ENCODE measurements around the gene CD276.
"Not testable (repeated sequence)": the region's sequence is repeated elsewhere in the genome, so short reads cannot be mapped to it uniquely, and the experiment has no call there.

The CD276 gene

DNA sequence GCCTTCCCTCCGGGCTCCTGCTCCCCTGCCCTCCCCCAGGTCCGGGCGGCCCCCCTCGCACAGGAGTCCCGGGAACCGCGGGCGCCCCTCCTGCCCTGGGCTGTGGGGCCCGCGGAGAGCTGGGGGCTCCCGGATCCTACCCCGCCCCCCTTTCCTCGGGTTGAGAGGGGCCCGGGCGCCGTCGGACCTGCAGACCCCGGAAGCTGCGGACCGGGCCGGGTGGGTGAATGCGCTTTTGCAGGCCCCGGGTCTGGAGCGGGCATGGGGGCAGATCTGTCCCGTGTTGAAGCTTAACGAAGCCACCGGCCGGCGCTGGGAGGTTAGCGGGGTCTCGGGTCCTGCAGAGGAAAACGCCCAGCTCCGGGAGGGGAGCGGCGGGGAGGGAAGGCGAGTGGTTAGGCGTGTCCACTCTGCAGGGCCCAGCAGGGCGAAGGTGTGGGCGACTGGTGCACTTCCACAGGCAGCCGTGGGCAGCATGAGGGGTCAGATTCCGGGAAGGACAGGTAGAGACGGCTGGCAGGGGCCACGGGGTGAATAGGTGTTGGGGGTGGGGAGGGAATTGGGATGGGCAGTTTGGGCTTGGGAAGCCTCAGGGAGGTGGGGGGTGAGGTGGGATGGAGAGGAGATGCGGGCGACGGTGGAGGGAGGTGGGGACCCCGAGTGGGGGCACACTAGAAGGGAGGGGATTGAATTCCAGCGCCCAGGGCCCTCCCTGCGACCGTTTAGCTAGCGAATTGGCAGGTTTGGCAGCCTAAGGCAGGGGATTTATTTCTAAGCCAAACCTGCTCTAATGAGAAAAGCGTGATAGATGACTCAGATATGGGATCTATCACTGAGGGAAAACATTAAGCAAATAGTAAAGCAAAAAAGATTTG, 635 bp downstream of the CD276 start:
- no peak for DNase-seq (ENCODE audit: low read depth in 2 of 3, low spot score in 2 of 3)

DNA sequence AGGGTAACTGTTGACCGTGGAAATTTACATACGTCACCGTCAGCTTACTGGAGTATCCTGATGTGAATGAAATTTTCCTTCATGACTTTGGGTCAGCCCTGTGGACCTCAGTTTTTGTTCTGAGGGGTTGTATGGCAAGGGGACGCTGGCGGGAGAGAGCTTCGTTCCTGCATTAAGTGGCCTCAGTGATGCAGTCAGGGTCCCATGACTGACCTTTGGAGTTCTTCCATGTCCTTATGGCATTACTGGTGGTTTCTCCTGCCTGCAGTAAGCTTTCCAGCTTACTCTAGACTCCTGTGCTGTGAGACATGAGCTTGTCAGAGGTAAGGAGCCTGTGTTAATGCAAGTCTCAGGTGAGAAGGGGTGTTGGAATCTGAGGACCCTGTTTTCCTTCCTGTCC, 1.8 kb downstream of the CD276 start:
- DNase-seq (ENCODE audit: low read depth in 2 of 3, low spot score in 2 of 3) = no peak

DNA sequence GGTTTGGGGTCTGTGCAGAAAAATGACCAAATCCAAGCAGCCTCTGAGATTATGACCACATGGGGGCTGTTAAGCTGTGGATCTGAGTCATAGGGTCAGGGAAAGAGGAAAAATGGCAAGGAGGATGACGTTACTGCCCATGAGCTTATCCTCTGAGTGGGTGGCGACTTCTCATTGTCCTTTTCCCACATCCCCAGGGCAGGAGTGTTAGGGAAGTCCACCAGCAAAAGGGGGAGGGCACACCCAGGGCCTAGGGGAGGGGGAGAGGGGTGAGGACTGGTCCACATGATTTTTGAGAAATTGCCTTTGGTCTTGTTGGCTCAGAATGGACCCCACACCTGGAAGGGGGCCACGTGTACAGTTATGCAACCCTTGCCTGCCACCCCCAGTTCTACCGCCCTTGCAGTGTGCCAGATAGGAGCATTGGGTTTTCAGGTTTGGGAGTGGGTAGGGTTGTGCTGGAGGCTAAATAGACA, 2.6 kb downstream of the CD276 start:
- DNase-seq (ENCODE audit: low read depth in 2 of 3, low spot score in 2 of 3) = no peak

DNA sequence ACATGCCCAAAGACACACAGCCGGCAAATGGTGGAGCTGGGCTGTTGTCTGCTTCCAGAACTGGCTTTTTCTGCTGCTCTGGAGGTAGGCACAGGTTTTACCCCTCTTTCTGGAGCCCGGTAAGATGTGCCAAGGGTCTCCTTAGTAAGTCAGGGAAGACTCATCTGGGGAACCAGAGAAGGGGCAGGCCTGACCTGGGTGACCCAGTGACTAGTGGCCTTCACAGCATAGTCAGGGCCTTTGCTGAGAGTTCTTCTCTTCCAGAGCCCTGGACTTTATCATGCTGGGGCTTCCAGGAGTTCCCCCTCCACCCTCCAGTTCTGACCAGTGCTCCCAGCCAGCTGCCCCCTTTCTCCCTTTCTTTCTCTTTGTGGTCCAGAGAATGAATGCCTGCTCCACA, 3.2 kb downstream of the CD276 start:
- DNase-seq (ENCODE audit: low read depth in 2 of 3, low spot score in 2 of 3) = no peak

DNA sequence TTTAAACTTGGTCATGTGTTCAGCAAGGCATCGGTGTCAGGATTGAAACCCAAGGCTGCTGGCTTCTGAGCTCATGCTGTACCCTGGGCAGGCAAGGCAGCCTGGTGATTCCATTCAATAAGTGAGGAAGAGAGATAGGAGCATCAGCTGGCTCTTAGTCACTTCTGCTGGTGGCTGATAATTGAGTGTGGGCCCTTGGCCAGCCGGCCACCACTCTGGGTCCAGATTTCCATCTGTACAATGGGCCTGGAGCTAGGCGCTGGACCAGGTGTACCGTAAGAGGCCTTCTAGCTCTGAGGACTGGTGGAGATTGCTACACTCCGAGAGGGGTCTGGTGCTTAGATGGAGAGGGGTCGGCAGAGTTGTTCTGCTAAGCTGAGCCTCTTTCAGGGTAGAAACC, 4.3 kb downstream of the CD276 start:
- no peak for DNase-seq (ENCODE audit: low read depth in 2 of 3, low spot score in 2 of 3)

DNA sequence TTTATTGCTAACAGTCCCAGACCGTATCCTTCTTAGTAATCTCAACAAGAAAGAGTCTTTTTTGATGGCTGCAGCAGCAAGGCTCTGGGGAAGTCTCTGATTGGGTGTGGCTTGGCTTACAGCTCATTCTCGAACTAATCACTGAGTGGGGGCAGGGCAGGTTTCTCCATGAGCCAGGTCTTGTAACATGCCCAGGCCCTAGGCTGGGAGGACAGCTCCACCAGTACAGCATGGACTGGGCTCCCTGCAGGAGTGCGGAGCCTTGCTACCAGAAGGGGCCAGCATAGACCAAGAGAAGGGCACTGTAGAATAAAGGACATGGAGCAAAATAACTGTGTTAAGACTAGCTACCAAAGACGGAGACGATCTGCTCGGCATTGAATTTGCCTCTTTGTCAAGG, 7.2 kb downstream of the CD276 start:
- no peak for DNase-seq (ENCODE audit: low read depth in 2 of 3, low spot score in 2 of 3)

DNA sequence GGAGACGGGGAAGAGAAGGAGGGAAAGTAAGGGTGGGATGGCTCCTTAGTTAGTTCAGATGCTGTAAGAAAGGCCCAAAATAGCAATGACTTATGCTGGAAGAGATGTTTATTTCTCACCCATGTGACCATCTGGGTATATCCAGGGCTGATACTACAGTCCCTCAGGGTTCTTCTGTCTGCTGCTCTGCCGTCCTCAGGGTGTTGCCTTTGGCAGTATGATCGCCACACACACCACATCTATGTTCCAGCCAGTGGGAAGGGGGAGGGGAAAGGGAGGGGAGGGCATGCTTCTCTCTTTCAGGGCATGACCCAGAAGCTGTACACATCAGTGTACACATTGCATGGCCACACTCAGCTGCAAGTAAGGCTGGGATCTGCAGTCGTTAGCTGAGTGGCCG, 10.2 kb downstream of the CD276 start:
- no peak for DNase-seq (ENCODE audit: low read depth in 2 of 3, low spot score in 2 of 3)

DNA sequence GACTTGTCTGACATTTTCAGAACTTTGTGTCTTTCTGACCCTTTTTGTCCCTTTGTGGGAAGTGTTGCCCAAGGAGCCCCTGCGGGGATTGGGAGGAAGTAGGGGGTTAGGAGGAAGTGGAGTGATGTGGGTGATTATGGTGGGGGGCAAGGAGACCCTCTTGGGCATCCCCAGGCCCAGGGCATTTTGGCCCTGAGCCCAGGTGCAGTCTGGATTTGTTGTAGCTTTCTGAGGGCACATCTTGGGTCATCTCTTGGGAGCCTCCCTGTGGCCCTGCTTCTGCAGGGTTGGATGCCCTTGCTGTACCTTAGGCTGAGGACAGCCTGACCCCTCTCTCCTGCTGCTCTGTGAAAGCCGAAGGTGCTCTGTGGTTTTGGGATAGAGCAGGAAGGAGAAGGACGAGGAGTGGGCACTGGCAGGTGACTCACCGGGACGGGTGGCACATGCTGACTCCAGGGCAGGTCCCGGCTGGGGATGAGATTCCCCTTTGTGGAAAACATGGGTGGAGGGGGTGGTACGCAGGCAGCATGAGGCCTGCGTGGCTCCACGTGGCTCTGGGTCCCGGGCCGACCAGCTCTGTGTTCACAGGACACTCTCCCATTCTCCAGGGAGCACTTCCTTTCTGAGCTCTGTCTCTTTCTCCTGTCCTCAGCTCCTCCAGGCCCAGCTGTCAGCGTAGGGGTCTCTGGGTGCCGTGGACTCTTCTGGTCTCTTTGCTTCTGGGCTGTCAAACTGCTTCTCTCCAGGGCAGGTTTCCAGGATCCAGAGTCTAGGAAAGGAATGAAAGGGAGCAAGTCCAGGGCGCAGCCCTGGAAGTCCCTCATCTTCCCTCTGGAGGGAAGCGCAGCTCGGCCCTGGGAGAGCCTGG, 11.8 kb downstream of the CD276 start:
- no peak for DNase-seq (ENCODE audit: low read depth in 2 of 3, low spot score in 2 of 3)

DNA sequence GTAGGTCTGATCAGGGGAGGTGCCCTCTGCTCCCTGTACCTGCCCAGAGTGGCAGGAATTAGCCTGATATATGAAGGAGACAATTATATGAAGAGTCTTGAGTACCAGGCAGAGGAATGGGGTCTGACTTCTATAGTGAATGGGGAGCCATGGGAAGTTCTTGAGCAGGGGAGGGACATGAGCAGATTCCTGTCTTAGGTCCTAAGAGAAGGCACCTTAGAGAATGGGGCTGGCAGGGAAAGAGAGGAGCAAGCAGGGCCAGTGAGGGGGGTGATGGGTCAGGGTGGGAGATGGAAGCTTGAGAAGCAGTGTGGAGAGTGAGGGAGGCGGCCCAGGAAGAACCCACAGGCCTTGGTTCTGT, 12.4 kb downstream of the CD276 start:
- DNase-seq (ENCODE audit: low read depth in 2 of 3, low spot score in 2 of 3) = no peak

DNA sequence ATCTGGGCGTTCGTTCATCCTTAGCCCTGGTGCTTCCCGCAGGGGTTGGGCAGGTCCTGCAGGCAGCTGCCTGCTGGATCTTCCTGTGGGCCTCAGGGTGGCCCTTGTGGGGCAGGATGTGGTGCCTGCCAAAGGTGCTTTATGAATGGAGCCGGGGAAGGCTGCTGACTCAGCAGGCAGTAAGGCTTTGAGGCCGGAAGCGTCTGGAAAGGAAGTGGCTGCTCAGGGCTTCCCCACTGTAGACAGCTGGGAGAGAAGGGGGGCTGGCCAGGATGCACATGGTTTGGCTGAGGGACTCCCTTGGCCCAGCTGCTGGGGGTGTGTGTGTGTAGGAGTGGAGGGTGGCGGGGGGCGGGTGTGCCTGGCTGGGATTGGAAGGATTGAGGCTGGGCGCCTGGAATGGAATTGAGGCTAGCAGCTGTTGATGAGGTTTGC, 12.9 kb downstream of the CD276 start:
- DNase-seq (ENCODE audit: low read depth in 2 of 3, low spot score in 2 of 3) = peak; percentile 23 to 61 (median 50)

DNA sequence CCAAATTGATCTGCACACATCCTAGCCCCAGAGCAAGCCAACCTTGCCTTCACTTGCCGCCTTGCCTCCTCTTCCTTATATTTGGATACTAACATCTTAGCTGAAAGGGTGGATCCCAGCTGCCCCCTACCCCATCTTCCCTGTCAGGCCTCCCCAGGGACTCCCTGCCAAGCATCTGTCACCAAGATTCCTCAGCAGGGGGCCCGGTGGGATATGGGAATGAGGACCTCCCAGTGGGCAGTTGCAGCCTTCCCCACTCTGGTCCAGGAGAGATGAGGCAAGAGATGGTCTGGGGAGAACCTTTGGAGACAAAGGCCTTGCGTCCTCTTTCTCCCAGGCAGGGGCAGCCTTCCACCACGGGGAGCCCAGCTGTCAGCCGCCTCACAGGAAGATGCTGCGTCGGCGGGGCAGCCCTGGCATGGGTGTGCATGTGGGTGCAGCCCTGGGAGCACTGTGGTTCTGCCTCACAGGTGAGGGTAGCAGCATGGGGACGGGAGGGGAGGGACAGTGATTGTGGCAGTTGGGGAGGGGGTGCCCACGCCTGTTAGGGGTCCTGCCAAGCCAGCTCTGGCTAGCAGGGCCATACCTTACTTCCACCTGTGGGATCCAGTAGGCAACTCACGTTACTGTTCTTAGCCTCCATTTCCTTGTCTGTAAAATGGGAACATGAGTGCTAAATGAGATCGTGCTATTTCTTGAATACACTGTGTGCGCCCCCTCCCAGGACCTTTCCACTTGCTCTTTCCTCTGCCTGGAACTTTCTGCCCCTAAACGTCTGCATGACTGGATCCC, 15.3 kb downstream of the CD276 start:
- no peak for DNase-seq (ENCODE audit: low read depth in 2 of 3, low spot score in 2 of 3)

DNA sequence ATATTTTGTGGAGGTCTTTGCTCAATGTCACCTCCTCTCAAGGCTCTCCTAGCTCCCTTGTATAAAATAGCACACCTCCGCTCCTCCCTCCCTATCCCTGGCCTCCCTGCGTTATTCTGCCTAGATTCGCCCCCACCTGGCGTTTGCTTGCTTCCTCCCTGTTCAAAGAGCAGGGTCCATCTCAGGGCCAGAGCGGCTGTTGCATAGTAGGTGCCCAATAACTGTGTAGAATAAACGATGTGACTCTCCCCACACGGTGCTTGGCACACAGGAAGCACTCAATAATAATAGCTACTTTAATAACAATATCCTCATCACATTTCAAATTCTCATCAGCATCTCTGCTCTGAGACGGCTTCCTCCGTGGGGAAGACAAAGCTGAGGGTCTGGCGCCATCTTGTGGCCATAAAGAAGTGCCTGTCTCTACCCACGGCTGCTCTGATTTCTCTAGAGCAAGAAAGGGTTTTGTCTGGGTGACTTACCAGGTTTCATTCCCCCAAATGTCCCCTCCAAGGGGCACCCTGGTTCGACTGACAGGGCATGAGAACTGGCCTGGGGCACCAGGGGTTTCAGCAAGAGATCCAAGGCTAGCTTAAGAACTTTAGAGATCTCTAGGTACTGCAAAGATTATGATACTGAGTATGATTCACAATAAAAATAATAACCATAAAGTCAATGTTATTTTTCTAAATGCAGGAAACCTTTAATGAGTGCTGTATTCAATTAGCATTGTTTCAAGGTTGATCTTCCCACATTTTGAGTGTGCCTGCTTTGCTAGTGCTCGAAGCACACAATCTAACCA, 16.1 kb downstream of the CD276 start:
- peak; percentile 25 to 60 (median 37) for DNase-seq (ENCODE audit: low read depth in 2 of 3, low spot score in 2 of 3)

DNA sequence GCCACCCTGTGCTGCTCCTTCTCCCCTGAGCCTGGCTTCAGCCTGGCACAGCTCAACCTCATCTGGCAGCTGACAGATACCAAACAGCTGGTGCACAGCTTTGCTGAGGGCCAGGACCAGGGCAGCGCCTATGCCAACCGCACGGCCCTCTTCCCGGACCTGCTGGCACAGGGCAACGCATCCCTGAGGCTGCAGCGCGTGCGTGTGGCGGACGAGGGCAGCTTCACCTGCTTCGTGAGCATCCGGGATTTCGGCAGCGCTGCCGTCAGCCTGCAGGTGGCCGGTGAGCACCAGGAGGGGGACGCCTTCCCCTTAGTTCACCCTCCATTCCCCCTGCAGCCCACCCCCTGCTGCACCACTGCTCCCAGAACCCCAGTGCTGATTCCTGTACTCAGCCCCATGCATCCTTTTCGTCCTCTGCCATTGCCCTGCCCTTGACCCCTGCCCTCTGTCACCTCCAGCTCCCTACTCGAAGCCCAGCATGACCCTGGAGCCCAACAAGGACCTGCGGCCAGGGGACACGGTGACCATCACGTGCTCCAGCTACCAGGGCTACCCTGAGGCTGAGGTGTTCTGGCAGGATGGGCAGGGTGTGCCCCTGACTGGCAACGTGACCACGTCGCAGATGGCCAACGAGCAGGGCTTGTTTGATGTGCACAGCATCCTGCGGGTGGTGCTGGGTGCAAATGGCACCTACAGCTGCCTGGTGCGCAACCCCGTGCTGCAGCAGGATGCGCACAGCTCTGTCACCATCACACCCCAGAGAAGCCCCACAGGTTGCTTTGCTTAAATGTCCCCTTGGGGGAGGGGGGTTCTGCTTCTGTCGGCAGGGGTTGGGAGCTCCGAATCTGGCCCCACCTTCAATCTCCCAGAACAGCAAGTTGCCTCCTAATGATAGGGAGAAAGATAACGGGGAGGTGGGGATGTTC, 18.4 kb downstream of the CD276 start:
- DNase-seq (ENCODE audit: low read depth in 2 of 3, low spot score in 2 of 3) = not testable (repeated sequence)

DNA sequence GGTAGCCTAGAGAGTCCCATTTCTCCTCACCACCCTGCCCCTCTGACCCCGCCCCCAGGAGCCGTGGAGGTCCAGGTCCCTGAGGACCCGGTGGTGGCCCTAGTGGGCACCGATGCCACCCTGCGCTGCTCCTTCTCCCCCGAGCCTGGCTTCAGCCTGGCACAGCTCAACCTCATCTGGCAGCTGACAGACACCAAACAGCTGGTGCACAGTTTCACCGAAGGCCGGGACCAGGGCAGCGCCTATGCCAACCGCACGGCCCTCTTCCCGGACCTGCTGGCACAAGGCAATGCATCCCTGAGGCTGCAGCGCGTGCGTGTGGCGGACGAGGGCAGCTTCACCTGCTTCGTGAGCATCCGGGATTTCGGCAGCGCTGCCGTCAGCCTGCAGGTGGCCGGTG, 19.4 kb downstream of the CD276 start:
- not testable (repeated sequence) for DNase-seq (ENCODE audit: low read depth in 2 of 3, low spot score in 2 of 3)

DNA sequence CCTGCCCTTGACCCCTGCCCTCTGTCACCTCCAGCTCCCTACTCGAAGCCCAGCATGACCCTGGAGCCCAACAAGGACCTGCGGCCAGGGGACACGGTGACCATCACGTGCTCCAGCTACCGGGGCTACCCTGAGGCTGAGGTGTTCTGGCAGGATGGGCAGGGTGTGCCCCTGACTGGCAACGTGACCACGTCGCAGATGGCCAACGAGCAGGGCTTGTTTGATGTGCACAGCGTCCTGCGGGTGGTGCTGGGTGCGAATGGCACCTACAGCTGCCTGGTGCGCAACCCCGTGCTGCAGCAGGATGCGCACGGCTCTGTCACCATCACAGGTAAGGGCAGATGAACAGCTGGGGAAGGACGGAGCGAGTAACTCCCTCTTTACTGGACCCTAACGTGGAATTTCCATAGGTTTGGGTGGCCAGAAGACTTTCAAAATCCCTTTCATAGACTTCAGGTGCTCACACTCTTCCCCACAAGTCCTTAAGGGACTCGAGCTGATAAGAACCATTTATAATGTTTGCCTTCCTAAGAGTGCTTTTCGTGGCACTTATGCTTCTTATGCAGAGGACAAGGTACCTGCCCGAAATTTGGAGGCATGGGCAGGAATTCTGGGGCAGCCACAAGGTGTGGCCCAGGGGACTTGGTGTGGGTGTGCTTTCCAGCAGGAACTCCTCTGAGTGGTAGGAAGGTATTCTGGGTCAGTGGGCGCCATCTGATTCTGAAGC, 20.1 kb downstream of the CD276 start:
- not testable (repeated sequence) for DNase-seq (ENCODE audit: low read depth in 2 of 3, low spot score in 2 of 3)

DNA sequence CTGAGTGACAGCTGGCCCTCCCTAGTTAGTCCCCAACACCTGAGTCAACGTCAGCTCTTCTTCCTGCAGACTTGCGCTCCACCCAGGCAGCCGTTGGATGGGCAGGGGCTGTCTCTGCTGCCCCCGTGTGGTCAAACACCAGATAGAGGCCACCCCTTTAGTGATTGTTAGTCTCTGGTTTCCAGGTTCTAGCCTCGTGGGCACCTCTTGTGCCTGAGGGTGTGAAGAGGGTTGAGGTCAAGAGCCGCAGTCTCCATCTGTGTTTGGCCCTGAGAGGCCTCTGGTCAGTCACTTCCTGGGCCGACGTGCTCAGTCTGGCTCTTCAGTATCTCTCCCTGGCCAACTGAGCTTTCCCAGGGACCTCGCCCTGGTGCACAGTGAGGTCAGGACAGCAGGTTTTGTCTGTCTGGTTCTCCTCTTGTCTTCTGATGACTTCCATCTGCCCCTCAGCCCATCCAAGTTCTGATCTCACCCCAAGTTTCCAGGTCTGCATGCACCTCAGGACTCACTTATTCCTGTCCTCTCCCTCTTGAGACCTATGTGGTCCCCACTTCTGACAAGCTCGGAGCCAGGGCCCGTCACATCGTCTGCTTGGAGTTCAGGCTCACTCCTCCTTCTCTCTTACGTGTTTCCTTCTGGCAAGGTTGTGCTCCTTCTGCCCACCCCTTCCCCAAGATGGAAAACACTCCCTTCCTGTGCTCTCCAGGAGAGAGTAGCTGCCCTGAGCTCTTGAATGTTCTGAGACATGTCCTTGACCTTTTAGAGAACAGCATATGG, 20.9 kb downstream of the CD276 start:
- peak; percentile 25 to 45 (median 36) for DNase-seq (ENCODE audit: low read depth in 2 of 3, low spot score in 2 of 3)

DNA sequence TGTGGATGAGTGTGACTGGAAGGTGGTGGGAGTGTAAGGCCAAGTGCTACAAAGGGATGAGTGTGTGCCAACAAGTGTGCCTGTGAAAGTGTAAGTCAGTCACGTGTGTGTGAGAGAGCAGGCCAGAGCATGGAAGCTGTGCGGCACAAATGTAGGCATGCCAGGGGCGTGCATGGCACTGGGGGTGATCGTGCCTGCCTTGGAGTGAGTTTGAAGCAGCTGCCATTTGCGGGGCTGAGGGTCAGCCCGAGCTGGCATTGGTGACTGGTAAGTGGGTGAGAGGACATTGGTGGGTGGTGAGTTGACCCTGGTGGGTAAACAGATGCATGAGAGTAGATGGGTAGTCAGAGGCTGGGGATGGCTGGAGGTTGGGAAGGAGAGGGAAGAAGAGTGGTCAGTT, 24.5 kb downstream of the CD276 start:
- DNase-seq (ENCODE audit: low read depth in 2 of 3, low spot score in 2 of 3) = no peak

DNA sequence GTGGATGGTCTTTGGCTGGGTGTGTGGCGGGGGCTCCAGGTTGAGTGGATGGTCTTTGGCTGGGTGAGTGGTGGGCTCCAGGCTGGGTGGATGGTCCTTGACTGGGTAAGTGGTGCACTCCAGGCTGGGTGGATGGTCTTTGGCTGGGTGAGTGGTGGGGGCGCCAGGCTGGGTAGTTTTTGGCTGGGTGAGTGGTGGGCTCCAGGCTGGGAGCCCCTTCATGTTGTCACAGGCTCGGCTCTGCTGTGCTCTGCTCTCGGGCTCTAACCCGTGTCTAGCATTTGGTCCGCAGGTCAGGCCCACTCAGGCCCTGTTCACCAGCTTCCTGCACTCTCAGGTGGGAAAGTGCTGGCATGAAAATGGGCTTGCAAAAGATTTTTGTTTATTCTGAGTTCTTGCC, 25.1 kb downstream of the CD276 start:
- no peak for DNase-seq (ENCODE audit: low read depth in 2 of 3, low spot score in 2 of 3)

All from activated CD8-positive, alpha-beta memory T cell treated with anti-CD3 and anti-CD28 coated beads for 48 hours (primary cell).